ENCODE results near the gene CADM1. TPM values are rescaled to one million over a fixed set of nuclear protein-coding genes. Genes with fewer than 3 reads are reported as not detected.

Gene CADM1
- total RNA-seq, 2 experiments from 2014 or later, result 59.7 to 89.7 TPM

DNA sequence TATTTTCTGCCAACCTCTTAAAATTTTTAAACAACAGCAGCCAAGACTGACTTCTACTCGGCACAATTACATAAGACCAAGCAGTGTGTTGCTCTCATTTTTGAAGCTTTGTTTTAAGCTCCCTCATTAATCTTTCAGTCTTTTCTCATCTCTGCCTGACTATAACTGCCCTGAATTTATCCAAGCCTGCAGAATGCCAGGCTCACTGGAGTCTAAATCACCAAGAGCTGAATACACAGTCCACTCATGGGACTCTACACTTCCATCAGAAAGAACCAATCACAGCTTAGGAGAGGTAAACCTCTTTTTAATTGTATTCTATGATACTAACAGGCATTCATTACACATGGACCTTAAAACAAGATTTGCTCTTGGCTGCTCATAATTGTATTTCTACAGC, 178.7 kb downstream of the CADM1 start:
- intact Hi-C loops (cut with micrococcal nuclease; ENCODE audit: unreplicated experiment), result loop anchor here (10.0 kb wide), 1 partner anchor 749 kb away; no protein-coding TSS in a partner anchor
- Histone ChIP-seq H3K9me2 (ENCODE audit: insufficient read depth, low read length) (no peaks in the 10 kb centered on the region), H2AFZ (ENCODE audit: low read length) (no peak overlapping the region), H3K4me2 (ENCODE audit: low read length) (no peak overlapping the region), H4K20me1 (ENCODE audit: insufficient read depth, low read length) (0 out of 2 replicates have a peak, but pooled peaks cover 4% of the 10 kb centered on the region), H3K9me3 (ENCODE audit: low read length) (no peaks in the 10 kb centered on the region), H3K27ac (ENCODE audit: low read depth, low read length, poor library complexity, severe bottlenecking) (no peak overlapping the region), H3K36me3 (ENCODE audit: insufficient read depth, low read length) (no peaks in the 10 kb centered on the region; the same call in 1 of the 2 replicates), H3K79me2 (ENCODE audit: insufficient read depth, low read depth, low read length) (no peaks in the 10 kb centered on the region), H3K4me1 (ENCODE audit: insufficient read depth, low read length, poor library complexity, severe bottlenecking) (no peaks in the 10 kb centered on the region), H3K4me3 (ENCODE audit: low read depth, low read length, poor library complexity, severe bottlenecking) (no peak overlapping the region)
- CTCF ChIA-PET (ENCODE audit: unreplicated experiment), result interaction anchor here (0.6 kb wide), 1 partner anchor 288 kb away, joined by 3 read pairs; no protein-coding TSS in a partner anchor
- POLR2A ChIA-PET, result interaction anchor here (0.6 kb wide), 1 partner anchor 101 kb away, joined by 7 read pairs; no protein-coding TSS in a partner anchor
- DNase-seq (ENCODE audit: low spot score), result no peak
- BruUV-seq (replicated peaks), result no TSS peak
- TF ChIP-seq EZH2phosphoT487 (IDR thresholded peaks at IDR 0.05; ENCODE audit: borderline replicate concordance, low read depth, low read length), result no peak
- TF ChIP-seq, protein P1, sequence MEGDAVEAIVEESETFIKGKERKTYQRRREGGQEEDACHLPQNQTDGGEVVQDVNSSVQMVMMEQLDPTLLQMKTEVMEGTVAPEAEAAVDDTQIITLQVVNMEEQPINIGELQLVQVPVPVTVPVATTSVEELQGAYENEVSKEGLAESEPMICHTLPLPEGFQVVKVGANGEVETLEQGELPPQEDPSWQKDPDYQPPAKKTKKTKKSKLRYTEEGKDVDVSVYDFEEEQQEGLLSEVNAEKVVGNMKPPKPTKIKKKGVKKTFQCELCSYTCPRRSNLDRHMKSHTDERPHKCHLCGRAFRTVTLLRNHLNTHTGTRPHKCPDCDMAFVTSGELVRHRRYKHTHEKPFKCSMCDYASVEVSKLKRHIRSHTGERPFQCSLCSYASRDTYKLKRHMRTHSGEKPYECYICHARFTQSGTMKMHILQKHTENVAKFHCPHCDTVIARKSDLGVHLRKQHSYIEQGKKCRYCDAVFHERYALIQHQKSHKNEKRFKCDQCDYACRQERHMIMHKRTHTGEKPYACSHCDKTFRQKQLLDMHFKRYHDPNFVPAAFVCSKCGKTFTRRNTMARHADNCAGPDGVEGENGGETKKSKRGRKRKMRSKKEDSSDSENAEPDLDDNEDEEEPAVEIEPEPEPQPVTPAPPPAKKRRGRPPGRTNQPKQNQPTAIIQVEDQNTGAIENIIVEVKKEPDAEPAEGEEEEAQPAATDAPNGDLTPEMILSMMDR (conservative IDR thresholded peaks at IDR 0.05; ENCODE audit: low read length), result no peak

DNA sequence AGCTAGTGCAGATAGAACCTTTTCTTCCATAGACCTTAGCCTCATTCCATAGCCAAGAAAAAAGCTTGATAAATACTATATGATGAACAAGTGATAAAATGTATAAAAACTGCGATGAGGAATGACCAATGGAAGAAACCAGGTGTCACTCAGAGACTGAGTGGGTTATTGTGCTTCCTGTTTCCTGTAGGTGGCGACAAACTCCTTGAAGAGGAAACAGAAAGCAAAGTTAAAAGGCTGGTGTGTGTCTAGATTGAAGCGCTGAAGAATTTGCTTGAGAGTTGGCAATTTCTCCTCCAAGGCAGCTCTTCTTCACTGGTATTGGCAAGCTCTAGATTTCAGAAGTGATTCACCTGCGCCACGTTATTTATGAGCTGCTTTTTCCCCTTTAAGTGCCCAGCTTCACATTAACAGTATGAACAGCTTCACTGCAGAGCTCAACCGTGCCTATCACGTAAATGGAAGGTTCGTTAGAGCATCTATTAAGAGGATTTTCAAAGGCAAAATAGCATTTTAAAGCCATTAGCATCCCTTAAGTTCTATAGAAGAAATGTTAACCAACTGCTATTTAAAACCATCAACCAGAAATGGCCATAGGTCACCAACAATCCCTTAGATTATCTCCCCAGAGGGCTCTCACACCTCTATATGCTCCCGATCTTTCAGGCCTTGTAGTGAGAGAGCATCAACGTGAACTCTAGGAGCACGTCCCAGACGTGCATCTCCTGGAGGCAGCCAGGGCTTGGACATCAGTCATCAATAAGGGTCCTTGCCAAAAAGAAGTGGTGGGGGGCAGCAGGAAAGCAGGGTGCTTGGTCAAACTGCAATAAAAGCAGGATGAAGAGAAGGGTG, 179.4 kb downstream of the CADM1 start:
- H2AFZ ChIP-seq (ENCODE audit: low read length), result no peak overlapping the region

More for the DNA sequence above, 179.4 kb downstream of the CADM1 start:
- H3K36me3 ChIP-seq (ENCODE audit: insufficient read depth, low read length), result no peaks in the 10 kb centered on the region; the same call in 1 of the 2 replicates
- ChIA-PET POLR2A (interaction anchor here (0.6 to 0.7 kb wide), 2 partner anchors 66 to 100 kb away, joined by 3 to 7 read pairs; no protein-coding TSS in a partner anchor), CTCF (ENCODE audit: unreplicated experiment) (interaction anchor here (0.6 to 1.3 kb wide), 3 partner anchors 11 to 289 kb away, joined by 3 to 4 read pairs (median 3); no protein-coding TSS in a partner anchor)
- DNase-seq (ENCODE audit: low spot score), result peak; percentile 79
- no peaks in the 10 kb centered on the region for H3K79me2 ChIP-seq (ENCODE audit: insufficient read depth, low read depth, low read length)
- TF ChIP-seq EZH2phosphoT487 (IDR thresholded peaks at IDR 0.05; ENCODE audit: borderline replicate concordance, low read depth, low read length), result no peak
- TF ChIP-seq, protein P1 (conservative IDR thresholded peaks at IDR 0.05; ENCODE audit: low read length), result peak; percentile 92
- H3K27ac ChIP-seq (ENCODE audit: low read depth, low read length, poor library complexity, severe bottlenecking), result no peak overlapping the region
- 0 out of 2 replicates have a peak, but pooled peaks cover 4% of the 10 kb centered on the region for H4K20me1 ChIP-seq (ENCODE audit: insufficient read depth, low read length)
- no peaks in the 10 kb centered on the region for H3K4me1 ChIP-seq (ENCODE audit: insufficient read depth, low read length, poor library complexity, severe bottlenecking)
- no peaks in the 10 kb centered on the region for H3K9me2 ChIP-seq (ENCODE audit: insufficient read depth, low read length)
- BruUV-seq (replicated peaks), result no TSS peak
- H3K4me2 ChIP-seq (ENCODE audit: low read length), result no peak overlapping the region
- H3K9me3 ChIP-seq (ENCODE audit: low read length), result no peaks in the 10 kb centered on the region
- intact Hi-C loops (cut with micrococcal nuclease; ENCODE audit: unreplicated experiment), result loop anchor here (1.0 to 10.0 kb wide), 4 partner anchors 153 to 899 kb away; no protein-coding TSS in a partner anchor
- H3K4me3 ChIP-seq (ENCODE audit: low read depth, low read length, poor library complexity, severe bottlenecking), result no peak overlapping the region
